Endothelial cell of umbilical vein (primary cell): ENCODE data around the gene SLC25A13. TPM values are rescaled to one million over a fixed set of nuclear protein-coding genes. Genes with fewer than 3 reads are reported as not detected.

ENCODE experiments used
- BruUV-seq: library from RNA; stranded (reverse); fragments of 400-500 nt; replicated peaks from 2 replicates; lab custom pipeline; 2021; lab: Mats Ljungman, UMichigan
- CTCF ChIA-PET: fragments of 300-600, 350-600 bp; sonication (Branson Sonifier 250); formaldehyde crosslinking; loops from one replicate; lab custom pipeline; 2021; ENCODE audit warnings: antibody characterized with exemption, inconsistent platforms; lab: Charles Lee
- POLR2A ChIA-PET: fragments of 300-600, 350-600 bp; sonication (Branson Sonifier 250); formaldehyde crosslinking; loops from one replicate; lab custom pipeline; 2021; ENCODE audit warnings: antibody characterized with exemption, inconsistent platforms; lab: Charles Lee
- DNase-seq: peaks from one replicate; pipeline ENCODE4 v3.0.0-alpha.2; 2011; ENCODE audit warnings: low read depth, low spot score
- FAIRE-seq: peaks from 2 replicates; lab custom pipeline; 2011; peaks lifted over from hg19 to GRCh38; lab: Jason Lieb, UNC
- H2AFZ ChIP-seq: 2 replicates; pipeline ENCODE4 v1.6.0; 2012; ENCODE audit warnings: low read depth, low read length, control low read depth, inconsistent platforms
- H3K27ac ChIP-seq: 2 replicates; pipeline ENCODE4 v1.5.1; 2011; ENCODE audit warnings: low read depth, mild to moderate bottlenecking, control low read depth, low read length, moderate library complexity; ENCODE audit not compliant: insufficient read depth
- H3K27me3 ChIP-seq, 2 experiments: 2 replicates each; pipeline versions ENCODE4 v1.6.0 to v1.6.1; 2011; ENCODE audit warnings: low read length in 2 of 2, mixed read lengths in 1 of 2; ENCODE audit not compliant: control insufficient read depth in 2 of 2, insufficient read depth in 2 of 2
- H3K36me3 ChIP-seq, 2 experiments: 2 replicates in 1 of 2; 3 replicates in 1 of 2; pipeline ENCODE4 v1.5.1; 2011; ENCODE audit warnings: low read length in 2 of 2, mild to moderate bottlenecking in 1 of 2, moderate library complexity in 1 of 2; ENCODE audit not compliant: control insufficient read depth in 2 of 2, insufficient read depth in 2 of 2; ENCODE audit errors: extremely low read depth in 1 of 2
- H3K4me1 ChIP-seq: 3 replicates; pipeline ENCODE4 v1.5.1; 2011; ENCODE audit warnings: mild to moderate bottlenecking, low read length; ENCODE audit not compliant: control insufficient read depth, insufficient read depth; ENCODE audit errors: extremely low read depth
- H3K4me2 ChIP-seq: 2 replicates; pipeline ENCODE4 v1.6.1; 2011; ENCODE audit warnings: low read length, control low read depth, mixed read lengths; ENCODE audit not compliant: insufficient read depth
- H3K4me3 ChIP-seq, 3 experiments: fragments of 200-600 bp in 1 of 3; sonication (generic), shearing (Covaris generic) in 1 of 3; replicated peaks in 1 of 3; 2 replicates each; pipeline ENCODE4 v1.5.1; 2011 to 2016; ENCODE audit warnings: control low read depth in 3 of 3, low read length in 3 of 3, mild to moderate bottlenecking in 2 of 3, inconsistent platforms in 1 of 3, low read depth in 1 of 3, moderate library complexity in 1 of 3; ENCODE audit not compliant: insufficient read depth in 1 of 3
- H3K79me2 ChIP-seq: 2 replicates; pipeline ENCODE4 v1.6.0; 2012; ENCODE audit warnings: low read length, inconsistent platforms; ENCODE audit not compliant: control insufficient read depth, insufficient read depth
- H3K9ac ChIP-seq: replicated peaks from 2 replicates; pipeline ENCODE3; 2011; ENCODE audit warnings: low read length, control low read depth; ENCODE audit not compliant: insufficient read depth; ENCODE audit errors: extremely low read depth
- H3K9me1 ChIP-seq: replicated peaks from 3 replicates; pipeline ENCODE4 v1.6.0; 2011; ENCODE audit warnings: mild to moderate bottlenecking, low read length; ENCODE audit not compliant: control insufficient read depth, insufficient read depth; ENCODE audit errors: extremely low read depth
- H3K9me3 ChIP-seq: replicated peaks from 2 replicates; pipeline ENCODE4 v1.5.1; 2012; ENCODE audit warnings: low read length, inconsistent platforms; ENCODE audit not compliant: control insufficient read depth, insufficient read depth
- H4K20me1 ChIP-seq: replicated peaks from 2 replicates; pipeline ENCODE3; 2011; ENCODE audit warnings: mild to moderate bottlenecking, low read length; ENCODE audit not compliant: control insufficient read depth, insufficient read depth; ENCODE audit errors: extremely low read depth
- EZH2 ChIP-seq: IDR thresholded peaks from 2 replicates; pipeline ENCODE4 v1.6.1; 2012; ENCODE audit warnings: borderline replicate concordance, low read depth, mild to moderate bottlenecking, moderate library complexity, low read length, inconsistent platforms; ENCODE audit not compliant: severe bottlenecking
- FOS ChIP-seq: IDR thresholded peaks from 2 replicates; pipeline ENCODE4 v1.6.1; 2011; ENCODE audit warnings: mild to moderate bottlenecking, low read length, moderate library complexity, borderline replicate concordance; ENCODE audit not compliant: insufficient read depth
- GATA2 ChIP-seq: IDR thresholded peaks from 2 replicates; pipeline ENCODE4 v1.7.0; 2011; ENCODE audit warnings: low read depth, mild to moderate bottlenecking, moderate library complexity, mixed read lengths, low read length; ENCODE audit not compliant: insufficient read length, insufficient read depth
- JUN ChIP-seq: IDR thresholded peaks from 2 replicates; pipeline ENCODE4 v1.6.1; 2011; ENCODE audit warnings: borderline replicate concordance, low read depth; ENCODE audit not compliant: insufficient read length, insufficient read depth
- MYC ChIP-seq: IDR thresholded peaks from one replicate; pipeline ENCODE4 v1.6.1; 2011; ENCODE audit warnings: mild to moderate bottlenecking, low read depth, low read length
- POLR2A ChIP-seq: IDR thresholded peaks from 2 replicates; pipeline ENCODE4 v1.6.1; 2012; ENCODE audit warnings: low read depth, mild to moderate bottlenecking, control low read depth, low read length
- POLR2AphosphoS5 ChIP-seq: IDR thresholded peaks from 2 replicates; pipeline ENCODE4 v1.6.1; 2012; ENCODE audit warnings: low read depth, mild to moderate bottlenecking, control low read depth, low read length, moderate library complexity; ENCODE audit not compliant: insufficient read depth
- dilution Hi-C: fragments of 300-500 bp; cut with MboI; formaldehyde crosslinking; loops from one replicate; pipeline ENCODE4 v1.15.0; 2019; ENCODE audit warnings: low sequenced_read_pairs; ENCODE audit not compliant: extremely low pct_ligation_motif_present
- intact Hi-C: fragments of 100-400 bp; cut with micrococcal nuclease; formaldehyde crosslinking; loops from one replicate; pipeline ENCODE4 v1.10.0; 2022
- polyA plus RNA-seq, 4 experiments: library from polyadenylated mRNA; depleted of rRNA in 3 of 4; stranded (reverse) in 3 of 4; unstranded in 1 of 4; fragments of >200 nt; gene quantifications; 2 replicates each; pipeline versions ENCODE4 v1.2.1 to v1.2.3, GENCODE V29; 2011 to 2012; ENCODE audit warnings: missing spikeins in 1 of 4
- total RNA-seq: library from RNA; stranded (reverse); gene quantifications from 2 replicates; pipeline ENCODE4 v1.2.3, GENCODE V29; 2021
- TF ChIP-seq, protein P1 (sequence below): IDR thresholded peaks from 2 replicates; pipeline ENCODE4 v1.6.1; 2011; ENCODE audit not compliant: insufficient read depth, insufficient read length
- TF ChIP-seq, protein P2 (sequence below), 2 donors: IDR thresholded peaks; 1 replicate in 1 of 2; 2 replicates in 1 of 2; pipeline ENCODE4 v1.5.1; 2011; ENCODE audit warnings: low read length in 2 of 2, mild to moderate bottlenecking in 2 of 2, moderate library complexity in 2 of 2, control low read depth in 1 of 2, inconsistent platforms in 1 of 2, low read depth in 1 of 2; ENCODE audit not compliant: insufficient read depth in 1 of 2; ENCODE audit errors: extremely low read depth in 1 of 2

The SLC25A13 gene
- total and polyA plus RNA-seq, 2 donors (not counting 3 experiments of a cell fraction or from before 2014, with no cell fraction given), result 13.2 to 34.4 TPM

DNA sequence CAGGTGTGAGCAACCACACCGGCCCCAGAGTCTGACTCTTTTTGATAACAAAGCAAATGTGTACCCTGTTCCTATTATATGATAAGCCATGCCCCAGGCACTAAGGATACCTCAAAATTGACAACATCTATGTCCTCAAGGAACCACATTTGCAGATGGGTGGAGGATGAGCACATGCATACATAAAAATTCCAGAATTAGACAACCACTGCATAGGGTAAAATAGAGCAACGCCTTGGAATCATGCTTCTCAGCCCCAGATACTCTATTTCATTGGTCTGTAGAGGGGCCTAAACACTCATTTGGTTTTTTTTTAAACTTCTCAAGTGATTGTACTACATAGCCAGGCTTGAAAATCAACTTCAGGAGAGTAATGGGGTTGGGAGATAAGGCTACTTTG is 78.7 kb downstream of the SLC25A13 start:
- H3K27ac ChIP-seq, result no peak overlapping the region
- no peaks in the 10 kb centered on the region for H4K20me1 ChIP-seq
- POLR2A ChIA-PET, result no interaction called here

More for the DNA sequence above, 78.7 kb downstream of the SLC25A13 start:
- no peak for DNase-seq
- TF ChIP-seq POLR2AphosphoS5 (no peak), FOS (no peak), POLR2A (no peak), JUN (no peak), EZH2 (no peak), GATA2 (no peak), MYC (no peak)
- TF ChIP-seq, protein P1, sequence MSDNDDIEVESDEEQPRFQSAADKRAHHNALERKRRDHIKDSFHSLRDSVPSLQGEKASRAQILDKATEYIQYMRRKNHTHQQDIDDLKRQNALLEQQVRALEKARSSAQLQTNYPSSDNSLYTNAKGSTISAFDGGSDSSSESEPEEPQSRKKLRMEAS, result no peak
- TF ChIP-seq, protein P2, sequence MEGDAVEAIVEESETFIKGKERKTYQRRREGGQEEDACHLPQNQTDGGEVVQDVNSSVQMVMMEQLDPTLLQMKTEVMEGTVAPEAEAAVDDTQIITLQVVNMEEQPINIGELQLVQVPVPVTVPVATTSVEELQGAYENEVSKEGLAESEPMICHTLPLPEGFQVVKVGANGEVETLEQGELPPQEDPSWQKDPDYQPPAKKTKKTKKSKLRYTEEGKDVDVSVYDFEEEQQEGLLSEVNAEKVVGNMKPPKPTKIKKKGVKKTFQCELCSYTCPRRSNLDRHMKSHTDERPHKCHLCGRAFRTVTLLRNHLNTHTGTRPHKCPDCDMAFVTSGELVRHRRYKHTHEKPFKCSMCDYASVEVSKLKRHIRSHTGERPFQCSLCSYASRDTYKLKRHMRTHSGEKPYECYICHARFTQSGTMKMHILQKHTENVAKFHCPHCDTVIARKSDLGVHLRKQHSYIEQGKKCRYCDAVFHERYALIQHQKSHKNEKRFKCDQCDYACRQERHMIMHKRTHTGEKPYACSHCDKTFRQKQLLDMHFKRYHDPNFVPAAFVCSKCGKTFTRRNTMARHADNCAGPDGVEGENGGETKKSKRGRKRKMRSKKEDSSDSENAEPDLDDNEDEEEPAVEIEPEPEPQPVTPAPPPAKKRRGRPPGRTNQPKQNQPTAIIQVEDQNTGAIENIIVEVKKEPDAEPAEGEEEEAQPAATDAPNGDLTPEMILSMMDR (IDR thresholded peaks at IDR 0.05; ENCODE audit: extremely low read depth in 1 of 2, insufficient read depth in 1 of 2, low read depth in 1 of 2, low read length in 2 of 2), result no peak
- Histone ChIP-seq H2AFZ (no peak overlapping the region), H3K9me1 (no peaks in the 10 kb centered on the region), H3K9me3 (no peaks in the 10 kb centered on the region), H3K4me1 (no peaks in the 10 kb centered on the region), H3K9ac (no peak overlapping the region), H3K4me3 (no peak overlapping the region), H3K4me2 (no peak overlapping the region), H3K36me3 (no peaks in the 10 kb centered on the region), H3K27me3 (no peaks in the 10 kb centered on the region), H3K79me2 (no peaks in the 10 kb centered on the region)
- CTCF ChIA-PET, result no interaction called here
- FAIRE-seq, result no peak
- intact Hi-C loops (no loop called here), dilution Hi-C loops (no loop called here)
- BruUV-seq, result no TSS peak
